ENCODE data around the gene GNGT2. TPM values are rescaled to one million over a fixed set of nuclear protein-coding genes. Genes with fewer than 3 reads are reported as not detected.

GNGT2 gene
- polyA plus RNA-seq, 1 donor from 2014 or later: not detected

- H3K9me3 ChIP-seq (ENCODE audit: low read length): no peaks in the 10 kb centered on the region
- TF ChIP-seq EZH2 (IDR thresholded peaks at IDR 0.05; ENCODE audit: borderline replicate concordance, insufficient read depth, low read length, poor library complexity, severe bottlenecking) (no peak), RAD21 (conservative IDR thresholded peaks at IDR 0.05) (no peak), CTCF (IDR thresholded peaks at IDR 0.05; ENCODE audit: poor library complexity, severe bottlenecking) (no peak), EP300 (conservative IDR thresholded peaks at IDR 0.05; ENCODE audit: poor library complexity, severe bottlenecking) (no peak), TAF1 (IDR thresholded peaks at IDR 0.05; ENCODE audit: low read depth) (no peak), MXI1 (conservative IDR thresholded peaks at IDR 0.05; ENCODE audit: poor library complexity, severe bottlenecking) (no peak), POLR2AphosphoS5 (IDR thresholded peaks at IDR 0.05) (no peak)
- TF ChIP-seq, protein P1, sequence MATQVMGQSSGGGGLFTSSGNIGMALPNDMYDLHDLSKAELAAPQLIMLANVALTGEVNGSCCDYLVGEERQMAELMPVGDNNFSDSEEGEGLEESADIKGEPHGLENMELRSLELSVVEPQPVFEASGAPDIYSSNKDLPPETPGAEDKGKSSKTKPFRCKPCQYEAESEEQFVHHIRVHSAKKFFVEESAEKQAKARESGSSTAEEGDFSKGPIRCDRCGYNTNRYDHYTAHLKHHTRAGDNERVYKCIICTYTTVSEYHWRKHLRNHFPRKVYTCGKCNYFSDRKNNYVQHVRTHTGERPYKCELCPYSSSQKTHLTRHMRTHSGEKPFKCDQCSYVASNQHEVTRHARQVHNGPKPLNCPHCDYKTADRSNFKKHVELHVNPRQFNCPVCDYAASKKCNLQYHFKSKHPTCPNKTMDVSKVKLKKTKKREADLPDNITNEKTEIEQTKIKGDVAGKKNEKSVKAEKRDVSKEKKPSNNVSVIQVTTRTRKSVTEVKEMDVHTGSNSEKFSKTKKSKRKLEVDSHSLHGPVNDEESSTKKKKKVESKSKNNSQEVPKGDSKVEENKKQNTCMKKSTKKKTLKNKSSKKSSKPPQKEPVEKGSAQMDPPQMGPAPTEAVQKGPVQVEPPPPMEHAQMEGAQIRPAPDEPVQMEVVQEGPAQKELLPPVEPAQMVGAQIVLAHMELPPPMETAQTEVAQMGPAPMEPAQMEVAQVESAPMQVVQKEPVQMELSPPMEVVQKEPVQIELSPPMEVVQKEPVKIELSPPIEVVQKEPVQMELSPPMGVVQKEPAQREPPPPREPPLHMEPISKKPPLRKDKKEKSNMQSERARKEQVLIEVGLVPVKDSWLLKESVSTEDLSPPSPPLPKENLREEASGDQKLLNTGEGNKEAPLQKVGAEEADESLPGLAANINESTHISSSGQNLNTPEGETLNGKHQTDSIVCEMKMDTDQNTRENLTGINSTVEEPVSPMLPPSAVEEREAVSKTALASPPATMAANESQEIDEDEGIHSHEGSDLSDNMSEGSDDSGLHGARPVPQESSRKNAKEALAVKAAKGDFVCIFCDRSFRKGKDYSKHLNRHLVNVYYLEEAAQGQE (IDR thresholded peaks at IDR 0.05; ENCODE audit: borderline replicate concordance): no peak
- H3K4me2 ChIP-seq (ENCODE audit: low read length): no peak overlapping the region
- no peak overlapping the region for H3K4me3 ChIP-seq (ENCODE audit: low read length)
- no peak overlapping the region for H3K27ac ChIP-seq (ENCODE audit: low read length)
- no peaks in the 10 kb centered on the region for H3F3A ChIP-seq (ENCODE audit: insufficient read depth, low read length, poor library complexity, severe bottlenecking)
- no peaks in the 10 kb centered on the region for H4K20me1 ChIP-seq (ENCODE audit: insufficient read depth)
- H3K27me3 ChIP-seq (ENCODE audit: insufficient read depth, low read depth, low read length): no peaks in the 10 kb centered on the region
- H2AFZ ChIP-seq (ENCODE audit: low read depth, low read length): no peak overlapping the region
- no peaks in the 10 kb centered on the region for H3K36me3 ChIP-seq (ENCODE audit: insufficient read depth, low read length)
- H3K79me2 ChIP-seq (replicated peaks; ENCODE audit: insufficient read depth, low read length): no peaks in the 10 kb centered on the region
- H3K9ac ChIP-seq (ENCODE audit: low read length): no peak overlapping the region
- H3K9me2 ChIP-seq (ENCODE audit: insufficient read depth, low read length): no peaks in the 10 kb centered on the region
Measured at GRCh38 chr17:49247944-49248343, 37.6 kb upstream of the GNGT2 start.

DNA sequence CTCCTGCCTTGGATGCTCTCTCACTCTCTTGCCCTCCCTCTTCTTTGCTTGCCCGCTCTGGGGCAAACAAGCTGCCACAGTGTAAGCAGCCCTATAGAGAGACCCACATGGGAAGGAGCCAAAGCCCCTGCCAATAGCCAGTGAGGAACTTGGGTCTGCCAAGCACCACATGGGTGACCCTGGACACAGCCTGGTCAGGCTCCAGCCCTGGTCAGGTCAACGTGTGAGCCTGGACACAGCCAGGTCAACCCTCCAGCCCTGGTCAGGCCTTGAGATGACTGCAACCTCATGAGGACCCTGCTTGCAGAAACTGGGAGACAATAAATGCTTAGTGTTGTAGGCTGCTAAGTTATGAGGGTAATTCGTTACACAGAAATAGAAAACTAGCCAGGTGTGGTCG lies 34.5 kb upstream of the GNGT2 start:
- TF ChIP-seq POLR2AphosphoS5 (IDR thresholded peaks at IDR 0.05) (no peak), EZH2 (IDR thresholded peaks at IDR 0.05; ENCODE audit: borderline replicate concordance, insufficient read depth, low read length, poor library complexity, severe bottlenecking) (no peak), EP300 (conservative IDR thresholded peaks at IDR 0.05; ENCODE audit: poor library complexity, severe bottlenecking) (no peak), SMC3 (conservative IDR thresholded peaks at IDR 0.05; ENCODE audit: poor library complexity) (no peak), MXI1 (conservative IDR thresholded peaks at IDR 0.05; ENCODE audit: poor library complexity, severe bottlenecking) (no peak), CTCF (IDR thresholded peaks at IDR 0.05; ENCODE audit: poor library complexity, severe bottlenecking) (no peak), RAD21 (conservative IDR thresholded peaks at IDR 0.05) (no peak)
- TF ChIP-seq, protein P1 (IDR thresholded peaks at IDR 0.05; ENCODE audit: borderline replicate concordance): no peak
- no peaks in the 10 kb centered on the region for H3F3A ChIP-seq (ENCODE audit: insufficient read depth, low read length, poor library complexity, severe bottlenecking)
- H4K20me1 ChIP-seq (ENCODE audit: insufficient read depth): no peaks in the 10 kb centered on the region
- no peaks in the 10 kb centered on the region for H3K27me3 ChIP-seq (ENCODE audit: insufficient read depth, low read depth, low read length)
- no peak overlapping the region for H2AFZ ChIP-seq (ENCODE audit: low read depth, low read length)
- no peaks in the 10 kb centered on the region for H3K79me2 ChIP-seq (replicated peaks; ENCODE audit: insufficient read depth, low read length)
- H3K4me3 ChIP-seq (ENCODE audit: low read length): no peak overlapping the region
- no peaks in the 10 kb centered on the region for H3K9me3 ChIP-seq (ENCODE audit: low read length)
- H3K36me3 ChIP-seq (ENCODE audit: insufficient read depth, low read length): no peaks in the 10 kb centered on the region
- no peak overlapping the region for H3K27ac ChIP-seq (ENCODE audit: low read length)
- H3K9me2 ChIP-seq (ENCODE audit: insufficient read depth, low read length): no peaks in the 10 kb centered on the region
- no peak overlapping the region for H3K4me2 ChIP-seq (ENCODE audit: low read length)
- H3K9ac ChIP-seq (ENCODE audit: low read length): no peak overlapping the region

Measured in neural cell (in vitro differentiated cells).